GM19238 (cell line): ENCODE results near the gene ARFRP1.
"Not testable (repeated sequence)": the region's sequence is repeated elsewhere in the genome, so short reads cannot be mapped to it uniquely, and the experiment has no call there.

ENCODE experiments used
- DNase-seq: peaks from one replicate; pipeline ENCODE4 v3.0.0; 2011; ENCODE audit warnings: low spot score; ENCODE audit not compliant: insufficient read length

ARFRP1 gene

DNA sequence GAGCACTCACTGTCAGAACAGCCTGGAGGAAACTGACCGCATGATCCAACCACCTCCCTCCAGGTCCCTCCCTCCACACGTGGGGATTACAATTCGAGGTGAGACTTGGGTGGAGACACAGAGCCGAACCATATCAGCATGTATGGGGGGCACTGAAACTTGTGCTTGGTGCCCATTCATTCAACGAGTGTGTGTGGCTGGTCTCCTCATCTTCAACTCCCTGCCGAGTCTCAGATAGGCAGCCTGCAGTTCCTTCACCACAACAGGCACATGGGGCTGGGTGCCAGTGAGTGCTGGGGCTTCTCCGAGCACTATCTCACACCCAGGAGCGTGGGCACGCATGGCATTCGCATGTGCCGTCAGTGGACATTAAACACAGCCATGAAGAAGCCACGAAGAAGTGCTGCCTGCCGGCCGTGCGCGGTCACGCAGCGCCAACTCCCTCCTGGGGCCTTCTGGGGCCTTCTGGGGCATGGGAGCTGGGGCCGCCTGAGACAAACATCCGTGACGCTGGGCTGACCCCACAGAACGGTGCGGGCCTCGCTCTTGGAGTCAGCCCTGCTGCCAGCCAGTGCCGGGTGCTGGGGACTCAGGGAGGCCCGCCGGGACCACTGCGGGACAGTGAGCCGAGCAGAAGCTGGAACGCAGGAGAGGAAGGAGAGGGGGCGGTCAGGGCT is 50.4 kb downstream of the ARFRP1 start:
- no peak for DNase-seq

DNA sequence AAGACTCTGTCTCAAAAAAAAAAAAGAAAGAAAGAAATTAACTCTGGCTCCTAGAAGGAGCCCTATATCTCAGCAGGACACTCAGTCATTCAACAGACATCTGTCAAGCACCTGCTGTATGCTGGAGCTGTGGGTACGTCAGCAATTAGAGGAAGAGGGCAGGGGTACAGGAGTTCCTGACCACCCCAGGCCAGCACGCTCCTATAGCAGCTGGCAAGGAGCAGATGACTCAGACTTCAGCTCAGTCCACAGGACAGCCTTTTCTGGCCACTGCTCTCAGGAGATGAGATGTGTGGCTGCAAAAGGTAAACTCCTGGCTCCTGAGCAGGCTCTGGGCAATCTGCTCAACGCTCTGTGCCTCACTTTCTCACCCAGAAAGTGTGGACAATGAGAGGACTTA is 51.3 kb downstream of the ARFRP1 start:
- no peak for DNase-seq

DNA sequence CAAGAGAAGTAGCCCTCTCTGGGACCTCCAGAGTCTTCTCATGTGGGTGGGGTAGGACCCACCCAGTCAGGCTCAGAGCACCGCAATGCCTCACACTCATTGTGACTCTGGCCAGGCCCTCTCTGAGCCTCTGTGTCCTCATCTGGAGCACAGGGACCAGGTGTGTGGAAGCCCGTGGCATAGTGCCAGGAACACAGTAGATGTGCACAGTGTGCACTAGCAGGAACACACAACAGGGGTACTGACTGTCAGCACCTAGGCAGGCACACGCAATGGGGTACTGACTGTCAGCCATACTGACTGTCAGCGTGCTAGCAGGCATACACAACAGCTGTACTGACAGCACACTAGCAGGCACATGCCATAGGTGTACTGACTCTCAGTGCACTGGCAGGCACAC is 52.5 kb downstream of the ARFRP1 start:
- no peak for DNase-seq

DNA sequence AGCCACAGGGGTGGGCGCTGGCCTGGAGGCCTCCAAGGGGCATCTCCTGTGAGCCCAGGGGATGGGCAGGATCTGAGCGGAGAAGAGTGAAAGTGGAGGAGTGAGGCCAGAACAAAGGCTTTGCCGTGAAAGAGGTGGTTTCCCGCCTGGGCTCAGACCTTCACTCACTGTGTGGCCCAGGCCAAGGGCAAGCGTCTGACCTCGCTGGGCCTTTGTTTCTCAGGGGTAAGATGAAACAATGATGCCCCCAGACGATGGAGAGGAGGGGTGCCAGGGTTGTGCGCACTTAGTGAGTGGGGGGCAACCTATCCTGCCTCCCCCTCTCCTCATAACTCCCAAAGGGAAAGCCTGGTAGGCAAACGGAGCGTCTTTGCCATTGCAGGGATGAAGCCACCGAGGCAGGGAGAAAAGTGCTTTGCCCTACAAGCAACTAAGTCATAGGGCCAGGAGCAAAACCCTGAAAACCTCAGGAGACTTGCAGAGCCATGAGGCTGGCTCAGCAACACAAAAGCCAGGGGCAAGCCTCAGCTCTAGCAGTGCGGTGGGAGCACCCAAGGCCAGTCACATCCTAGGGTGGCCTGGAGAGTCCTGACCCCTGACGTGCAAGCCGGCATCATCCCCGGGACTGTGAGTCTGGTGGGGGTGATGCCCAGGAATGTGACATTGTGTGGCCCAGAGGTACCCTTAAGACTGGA is 53.7 kb downstream of the ARFRP1 start:
- DNase-seq, result no peak

DNA sequence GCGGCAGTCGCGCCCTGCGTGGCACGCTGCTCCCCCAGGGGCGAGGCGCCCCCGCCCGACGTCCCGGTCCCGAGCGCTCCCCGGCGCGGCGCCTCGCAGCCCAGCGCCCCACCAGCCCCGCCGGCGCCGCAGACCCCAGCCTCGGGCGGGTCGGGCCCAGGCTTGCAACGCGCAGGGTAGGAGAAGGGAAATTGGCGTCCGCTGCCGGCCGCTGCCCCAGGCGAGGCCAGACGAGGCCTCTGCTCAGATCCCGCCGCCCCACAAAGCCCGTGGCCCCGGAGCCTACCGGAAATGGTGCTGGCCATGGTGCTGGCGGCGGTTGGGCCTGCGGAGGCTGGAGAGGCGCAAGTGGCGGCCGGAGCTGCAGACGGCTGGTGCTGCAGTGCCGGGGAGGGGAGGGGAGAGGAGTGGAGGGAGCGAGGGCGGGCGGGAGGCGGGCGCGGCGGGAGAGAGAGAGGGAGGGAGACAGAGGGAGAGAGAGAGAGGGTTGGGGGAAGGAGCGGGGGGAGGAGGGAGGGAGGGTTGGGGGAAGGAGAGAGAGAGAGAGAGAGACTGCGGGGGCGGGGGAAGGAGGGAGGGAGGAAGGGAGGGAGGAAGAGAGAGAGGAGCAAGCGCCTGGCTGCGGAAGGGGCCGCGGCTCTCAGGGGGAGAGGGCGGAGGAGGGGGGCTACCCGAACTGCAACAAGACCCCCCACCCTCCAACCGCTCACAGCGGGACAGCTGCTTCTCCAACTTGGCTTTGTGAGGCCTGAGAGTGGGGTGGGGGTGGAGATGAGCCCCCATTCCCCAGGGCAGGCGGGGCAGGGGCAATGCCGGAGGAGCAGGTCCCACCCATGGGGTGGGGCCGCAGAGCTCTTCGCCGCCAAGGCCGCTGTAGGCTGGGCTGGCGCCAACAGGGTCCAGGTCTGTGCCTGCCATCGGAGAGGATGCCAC is 54.5 kb downstream of the ARFRP1 start, which contains the start of gene STMN3:
STMN3 (minus strand) TSS at position 384 of the 933 bp plus-strand sequence; CDS start at position 305, 79 bp downstream.
- peak; percentile 59 for DNase-seq

DNA sequence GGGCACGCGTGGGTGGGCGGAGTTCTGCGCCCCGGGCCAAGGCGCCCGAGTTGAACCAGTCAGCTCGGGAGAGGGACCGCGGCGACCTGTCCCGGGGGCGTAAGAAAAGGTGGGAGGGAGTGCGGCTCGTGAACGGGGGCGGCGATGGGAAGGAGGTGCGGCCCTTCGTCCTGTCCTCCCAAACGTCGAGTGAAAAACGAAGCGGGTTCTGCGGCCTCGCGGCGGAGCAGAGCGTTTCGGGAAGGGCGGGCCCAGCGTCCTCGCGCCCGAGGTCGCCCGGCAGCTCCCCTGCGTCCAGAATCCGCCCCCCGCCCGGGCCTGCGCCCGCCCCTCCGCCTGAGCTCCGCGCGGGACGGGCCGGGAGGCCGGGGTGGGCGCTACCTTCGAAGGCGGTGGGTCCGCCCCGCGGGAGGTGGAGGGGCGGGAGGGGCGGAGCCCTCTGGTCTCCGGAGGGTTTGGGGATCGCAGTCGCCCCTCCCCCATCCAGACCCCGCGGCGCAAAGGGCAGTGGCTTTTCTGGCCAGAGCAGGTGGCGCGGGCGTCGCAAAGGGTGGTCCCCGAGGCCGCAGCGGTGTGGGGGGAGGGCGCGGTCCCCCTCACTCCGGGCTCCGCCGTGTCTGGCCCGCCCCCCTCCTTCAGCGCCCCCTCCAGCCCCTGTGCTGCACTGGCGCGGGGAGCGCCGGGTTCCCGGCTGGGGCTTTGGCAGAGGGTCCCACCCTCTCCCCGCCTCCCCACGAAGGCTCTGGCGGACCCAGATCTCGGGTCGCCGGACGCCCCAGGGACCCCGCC is 55.4 kb downstream of the ARFRP1 start:
- no peak for DNase-seq

DNA sequence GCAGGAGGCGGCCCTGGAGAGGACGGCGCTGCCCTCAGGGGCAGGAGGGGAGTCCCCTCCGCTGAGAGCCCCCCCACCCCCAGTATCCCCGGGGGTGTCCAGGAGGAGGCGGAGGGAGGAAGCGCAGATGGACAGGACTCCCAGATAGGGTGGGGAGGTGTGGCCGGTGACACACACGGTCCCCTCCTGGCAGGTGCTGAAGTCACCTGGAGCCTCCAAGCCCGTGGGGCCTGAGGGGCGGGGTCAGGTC is 55.9 kb downstream of the ARFRP1 start:
- no peak for DNase-seq

DNA sequence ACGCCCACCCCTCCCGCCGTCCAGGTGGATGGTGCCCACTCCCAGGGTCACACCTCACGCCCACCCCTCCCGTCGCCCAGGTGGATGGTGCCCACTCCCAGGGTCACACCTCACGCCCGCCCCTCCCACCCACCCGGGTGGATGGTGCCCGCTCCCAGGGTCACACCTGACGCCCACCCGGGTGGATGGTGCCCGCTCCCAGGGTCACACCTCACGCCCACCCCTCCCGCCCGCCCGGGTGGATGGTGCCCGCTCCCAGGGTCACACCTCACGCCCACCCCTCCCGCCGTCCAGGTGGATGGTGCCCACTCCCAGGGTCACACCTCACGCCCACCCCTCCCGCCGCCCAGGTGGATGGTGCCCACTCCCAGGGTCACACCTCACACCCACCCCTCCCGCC is 57.3 kb downstream of the ARFRP1 start:
- DNase-seq, result not testable (repeated sequence)

DNA sequence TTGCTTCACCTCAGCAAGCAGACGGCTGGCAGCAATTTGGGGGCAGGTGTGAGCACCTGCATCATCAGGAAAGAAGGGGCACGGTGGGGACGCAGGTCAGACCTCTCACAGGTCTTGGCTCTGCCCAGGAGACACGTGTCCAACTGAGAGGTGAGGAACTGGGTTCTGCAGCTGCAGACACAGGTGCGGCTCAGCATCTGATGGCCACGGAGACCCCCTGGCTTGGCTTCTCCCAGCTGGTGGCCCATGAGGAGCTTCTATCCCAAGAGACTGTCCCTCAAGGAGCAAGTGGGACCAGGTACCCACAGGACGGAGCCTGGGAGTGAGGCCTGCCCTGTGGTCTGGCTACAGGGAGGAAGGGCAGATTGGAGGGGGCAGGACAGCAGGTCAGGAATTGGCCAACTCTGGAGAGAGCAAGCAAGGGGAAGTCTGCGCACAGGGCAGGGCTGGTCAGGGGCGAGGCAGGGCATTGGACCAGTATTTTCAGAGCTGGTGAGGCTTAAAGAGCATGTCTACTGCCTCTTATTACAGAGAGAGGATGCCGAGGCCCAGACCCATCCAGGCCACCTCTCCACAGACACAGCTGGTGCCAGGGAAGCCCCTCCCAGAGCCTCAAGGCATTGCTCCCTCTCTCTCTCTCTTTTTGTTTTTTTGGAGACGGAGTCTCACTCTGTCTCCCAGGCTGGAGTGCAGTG is 58.7 kb downstream of the ARFRP1 start:
- no peak for DNase-seq
